HepG2 (cell line): ENCODE data around the gene R3HDM4. TPM values are rescaled to one million over a fixed set of nuclear protein-coding genes. Genes with fewer than 3 reads are reported as not detected.

Experiments used
- ATAC-seq: fragments of 200-7000 bp; cut with Tn5 transposase; 3 replicates; pipeline ENCODE4 v1.9.1; 2020; ENCODE audit warnings: mild to moderate bottlenecking, moderate library complexity
- BruUV-seq: library from RNA; stranded (reverse); fragments of 400-500 nt; replicated peaks from 2 replicates; lab custom pipeline; 2021; lab: Mats Ljungman, UMichigan
- CTCF ChIA-PET: fragments of 300-600 bp; formaldehyde crosslinking; extraction: SDS; loops from one replicate; lab custom pipeline; 2021; ENCODE audit warnings: low total read pairs, inconsistent platforms, low intra/inter-chr PET ratio; lab: Yijun Ruan, JAX
- POLR2A ChIA-PET: fragments of 350-600 bp; sonication (Branson Sonifier 250); formaldehyde crosslinking; loops from one replicate; lab custom pipeline; 2020; ENCODE audit warnings: antibody characterized with exemption, inconsistent platforms; lab: Yijun Ruan, JAX
- DNase-seq: peaks from one replicate; pipeline ENCODE4 v3.0.0-alpha.2; 2015; ENCODE audit warnings: low spot score
- FAIRE-seq: peaks from 3 replicates; lab custom pipeline; 2011; peaks lifted over from hg19 to GRCh38; lab: Jason Lieb, UNC
- H2AFZ ChIP-seq: one replicate; pipeline ENCODE4 v1.6.1; 2011; ENCODE audit warnings: low read length, inconsistent platforms
- H3K27ac ChIP-seq: fragments of 300-600 bp; 3 replicates; pipeline ENCODE4 v1.8.0; 2011; ENCODE audit warnings: mixed run types, mild to moderate bottlenecking, mixed read lengths, low read length, inconsistent platforms; ENCODE audit not compliant: insufficient read depth; ENCODE audit errors: extremely low read length
- H3K27me3 ChIP-seq, 2 experiments: fragments of 200-600 bp in 1 of 2; 2 replicates in 1 of 2; 3 replicates in 1 of 2; pipeline versions ENCODE4 v1.6.0 to v1.8.0; 2011; ENCODE audit warnings: low read length in 2 of 2, mild to moderate bottlenecking in 2 of 2, moderate library complexity in 2 of 2, inconsistent platforms in 1 of 2; ENCODE audit not compliant: insufficient read depth in 2 of 2, control insufficient read depth in 1 of 2
- H3K36me3 ChIP-seq, 2 experiments: fragments of 200-600 bp in 1 of 2; replicated peaks in 1 of 2; 2 replicates in 1 of 2; 3 replicates in 1 of 2; pipeline versions ENCODE4 v1.5.1 to v1.8.0; 2011; ENCODE audit warnings: low read length in 2 of 2, inconsistent platforms in 1 of 2; ENCODE audit not compliant: insufficient read depth in 2 of 2, control insufficient read depth in 1 of 2
- H3K4me1 ChIP-seq: 2 replicates; pipeline ENCODE4 v1.5.1; 2012; ENCODE audit warnings: low read length, inconsistent platforms; ENCODE audit not compliant: insufficient read depth
- H3K4me2 ChIP-seq: 2 replicates; pipeline ENCODE4 v1.6.0; 2011; ENCODE audit warnings: low read depth, low read length, inconsistent platforms
- H3K4me3 ChIP-seq, 3 experiments: fragments of 200-600 bp in 1 of 3; sonication (generic), shearing (Covaris generic) in 1 of 3; replicated peaks in 1 of 3; 2 replicates each; pipeline ENCODE4 v1.5.1; 2011 to 2016; ENCODE audit warnings: low read length in 3 of 3, inconsistent platforms in 2 of 3, low read depth in 2 of 3, mild to moderate bottlenecking in 2 of 3, control low read depth in 1 of 3, mixed read lengths in 1 of 3; ENCODE audit not compliant: insufficient read depth in 1 of 3
- H3K79me2 ChIP-seq: one replicate; pipeline ENCODE4 v1.6.1; 2011; ENCODE audit warnings: low read length, inconsistent platforms; ENCODE audit not compliant: insufficient read depth
- H3K9ac ChIP-seq: 2 replicates; pipeline ENCODE4 v1.6.0; 2011; ENCODE audit warnings: mild to moderate bottlenecking, low read depth, low read length, inconsistent platforms; ENCODE audit not compliant: insufficient read depth
- H3K9me3 ChIP-seq: 2 replicates; pipeline ENCODE4 v1.5.1; 2012; ENCODE audit warnings: mild to moderate bottlenecking, low read length
- H4K20me1 ChIP-seq: 2 replicates; pipeline ENCODE4 v1.6.0; 2011; ENCODE audit warnings: inconsistent platforms, mild to moderate bottlenecking, low read length, moderate library complexity; ENCODE audit not compliant: insufficient read depth
- AGO2 ChIP-seq: fragments of 200-400 bp; formaldehyde crosslinking; optimal IDR thresholded peaks from 2 replicates; pipeline ENCODE3; 2017; ENCODE audit warnings: mild to moderate bottlenecking, low read depth, low read length, moderate library complexity
- CREB1 ChIP-seq, 2 experiments: fragments of 450-650 bp in 1 of 2; IDR thresholded peaks; 2 replicates each; pipeline ENCODE4 v1.6.1; 2016 to 2017; ENCODE audit warnings: control low read depth in 1 of 2, mild to moderate bottlenecking in 1 of 2, missing compliant biosample characterization in 1 of 2, missing genetic modification characterization in 1 of 2
- DMTF1 ChIP-seq: sonication (generic); formaldehyde crosslinking; IDR thresholded peaks from 2 replicates; pipeline ENCODE4 v1.4.0; 2020; ENCODE audit warnings: mild to moderate bottlenecking, missing genetic modification reagents
- EEA1 ChIP-seq: sonication (generic); formaldehyde crosslinking; IDR thresholded peaks from 2 replicates; pipeline ENCODE4 v1.5.1; 2020; ENCODE audit warnings: mild to moderate bottlenecking, missing genetic modification reagents, borderline replicate concordance
- HBP1 ChIP-seq: IDR thresholded peaks from 2 replicates; pipeline ENCODE4 v1.6.1; 2016; ENCODE audit warnings: low read depth, control low read depth
- HDAC1 ChIP-seq: sonication (generic); formaldehyde crosslinking; IDR thresholded peaks from 2 replicates; pipeline ENCODE4 v1.5.1; 2020; ENCODE audit warnings: mild to moderate bottlenecking, missing genetic modification reagents
- HNRNPL ChIP-seq: fragments of 200-400 bp; formaldehyde crosslinking; IDR thresholded peaks from 2 replicates; pipeline ENCODE4 v1.6.1; 2017; ENCODE audit warnings: mild to moderate bottlenecking, low read depth, low read length
- RBFOX2 ChIP-seq: fragments of 200-400 bp; formaldehyde crosslinking; IDR thresholded peaks from 2 replicates; pipeline ENCODE4 v1.6.1; 2017; ENCODE audit warnings: low read depth, mild to moderate bottlenecking, low read length
- RBM22 ChIP-seq: fragments of 200-400 bp; formaldehyde crosslinking; optimal IDR thresholded peaks from 2 replicates; pipeline ENCODE3; 2017; ENCODE audit warnings: mild to moderate bottlenecking, low read length, moderate library complexity
- RXRA ChIP-seq: sonication (generic); formaldehyde crosslinking; IDR thresholded peaks from 2 replicates; pipeline ENCODE4 v1.5.1; 2020; ENCODE audit warnings: missing genetic modification reagents
- SALL1 ChIP-seq: sonication (generic); formaldehyde crosslinking; IDR thresholded peaks from 2 replicates; pipeline ENCODE4 v1.8.0; 2022; ENCODE audit warnings: mild to moderate bottlenecking, missing genetic modification reagents
- SP2 ChIP-seq: sonication (generic); formaldehyde crosslinking; IDR thresholded peaks from 2 replicates; pipeline ENCODE4 v1.5.1; 2020; ENCODE audit warnings: mild to moderate bottlenecking, missing genetic modification reagents
- ZFP91 ChIP-seq: sonication (generic); formaldehyde crosslinking; IDR thresholded peaks from 2 replicates; pipeline ENCODE4 v1.9.0; 2022; ENCODE audit warnings: missing genetic modification reagents, mild to moderate bottlenecking, borderline replicate concordance
- ZNF629 ChIP-seq: sonication (generic); formaldehyde crosslinking; conservative IDR thresholded peaks from 2 replicates; pipeline ENCODE4 v1.5.0; 2020; ENCODE audit warnings: missing genetic modification reagents
- ZNF644 ChIP-seq: IDR thresholded peaks from 2 replicates; pipeline ENCODE4 v1.6.1; 2016; ENCODE audit warnings: low read depth
- WGBS: methylation state at CpG from one replicate; pipeline ENCODE4 v1.1.6; 2017; ENCODE audit warnings: low lambda C conversion rate; 5-methylcytosine and 5-hydroxymethylcytosine counted together
- in situ Hi-C: cut with HindIII; loops from 2 replicates; pipeline ENCODE4 v1.10.0; 2017; ENCODE audit warnings: low pct_unique_long_range_greater_than_20kb; ENCODE audit not compliant: extremely low pct_ligation_motif_present
- intact Hi-C: fragments of 100-400 bp; cut with micrococcal nuclease; formaldehyde crosslinking; loops from one replicate; pipeline ENCODE4 v1.10.0; 2022; ENCODE audit not compliant: unreplicated experiment
- polyA plus RNA-seq, 8 experiments: library from polyadenylated mRNA; depleted of rRNA in 3 of 8; stranded (reverse) in 7 of 8; unstranded in 1 of 8; fragments of >200 nt; fragmentation: Illumina TruSeq in 4 of 8; extraction: Trizol in 4 of 8; gene quantifications; 2 replicates each; pipeline versions ENCODE4 v1.2.1 to v1.2.3, GENCODE V29; 2011 to 2016; ENCODE audit warnings: low read depth in 4 of 8, missing spikeins in 1 of 8, mixed read lengths in 1 of 8; ENCODE audit not compliant: insufficient read depth in 1 of 8
- total RNA-seq, 5 experiments: library from RNA; depleted of rRNA; stranded (reverse); fragments of >200 nt; fragmentation: Illumina TruSeq; extraction: Trizol; gene quantifications; 2 replicates each; pipeline ENCODE4 v1.2.3, GENCODE V29; 2016; ENCODE audit warnings: low read depth in 1 of 5

Gene R3HDM4
- total and polyA plus RNA-seq, 2 of the 13 experiments (the other 11 are each of a cell fraction or from before 2014, with no cell fraction given), result 26.2 to 26.9 TPM

GRCh38 chr19:947090-947706, 34.2 kb upstream of the R3HDM4 start:
- no peak for TF ChIP-seq HBP1
- peak; percentile 17 for TF ChIP-seq RBM22
- TF ChIP-seq RBFOX2, result no peak
- TF ChIP-seq SALL1, result peak; percentile 14; the same call in 1 of the 2 replicates
- TF ChIP-seq DMTF1 (CRISPR knock-in tag), result no peak
- no peak for TF ChIP-seq CREB1 (IDR thresholded peaks at IDR 0.05)
- no peak for TF ChIP-seq CREB1 (CRISPR knock-in tag; IDR thresholded peaks at IDR 0.05)
- TF ChIP-seq HDAC1 (CRISPR knock-in tag), result 0 out of 2 replicates have a peak, but pooled peaks have one; percentile 26
- TF ChIP-seq EEA1 (CRISPR knock-in tag), result no peak
- TF ChIP-seq ZNF644 (CRISPR knock-in tag), result no peak
- TF ChIP-seq RXRA (CRISPR knock-in tag), result no peak
- peak; percentile 79 for TF ChIP-seq ZNF629 (CRISPR knock-in tag)
- TF ChIP-seq AGO2, result peak; percentile 64
- TF ChIP-seq HNRNPL, result peak; percentile 56; the same call in 1 of the 2 replicates
- TF ChIP-seq SP2 (CRISPR knock-in tag), result no peak
- 0 out of 2 replicates have a peak, but pooled peaks have one; percentile 14 for TF ChIP-seq ZFP91 (CRISPR knock-in tag)
- CTCF ChIA-PET, result no interaction called here
- Histone ChIP-seq H3K4me1 (peaks cover 57% of the 10 kb centered on the region), H3K27me3 (no peaks in the 10 kb centered on the region; a peak in 1 of 5 replicates), H3K79me2 (peaks cover 70% of the 10 kb centered on the region), H3K36me3 (peaks cover 18 to 49% of the 10 kb centered on the region in 2 experiments), H3K9me3 (no peaks in the 10 kb centered on the region), H2AFZ (no peak overlapping the region), H3K4me3 (no peak overlapping the region), H3K9ac (no peak overlapping the region), H3K4me2 (no peak overlapping the region), H4K20me1 (peaks cover 42% of the 10 kb centered on the region; the same call in 1 of the 2 replicates), H3K27ac (no peak overlapping the region)
- no peak for FAIRE-seq
- ATAC-seq, result no peak
- no peak for DNase-seq
- 98% methylated on average over 22 of the region's 30 CpGs for WGBS
- BruUV-seq, result no TSS peak
- in situ Hi-C loops, result no loop called here
- POLR2A ChIA-PET, result no interaction called here
- intact Hi-C loops, result no loop called here
